ENCODE results near the gene SBNO2. TPM values are rescaled to one million over a fixed set of nuclear protein-coding genes. Genes with fewer than 3 reads are reported as not detected.

The SBNO2 gene
- total and polyA plus RNA-seq, 2 donors (not counting 1 experiment from before 2014, with no cell fraction given): 42.8 to 83.3 TPM

DNA sequence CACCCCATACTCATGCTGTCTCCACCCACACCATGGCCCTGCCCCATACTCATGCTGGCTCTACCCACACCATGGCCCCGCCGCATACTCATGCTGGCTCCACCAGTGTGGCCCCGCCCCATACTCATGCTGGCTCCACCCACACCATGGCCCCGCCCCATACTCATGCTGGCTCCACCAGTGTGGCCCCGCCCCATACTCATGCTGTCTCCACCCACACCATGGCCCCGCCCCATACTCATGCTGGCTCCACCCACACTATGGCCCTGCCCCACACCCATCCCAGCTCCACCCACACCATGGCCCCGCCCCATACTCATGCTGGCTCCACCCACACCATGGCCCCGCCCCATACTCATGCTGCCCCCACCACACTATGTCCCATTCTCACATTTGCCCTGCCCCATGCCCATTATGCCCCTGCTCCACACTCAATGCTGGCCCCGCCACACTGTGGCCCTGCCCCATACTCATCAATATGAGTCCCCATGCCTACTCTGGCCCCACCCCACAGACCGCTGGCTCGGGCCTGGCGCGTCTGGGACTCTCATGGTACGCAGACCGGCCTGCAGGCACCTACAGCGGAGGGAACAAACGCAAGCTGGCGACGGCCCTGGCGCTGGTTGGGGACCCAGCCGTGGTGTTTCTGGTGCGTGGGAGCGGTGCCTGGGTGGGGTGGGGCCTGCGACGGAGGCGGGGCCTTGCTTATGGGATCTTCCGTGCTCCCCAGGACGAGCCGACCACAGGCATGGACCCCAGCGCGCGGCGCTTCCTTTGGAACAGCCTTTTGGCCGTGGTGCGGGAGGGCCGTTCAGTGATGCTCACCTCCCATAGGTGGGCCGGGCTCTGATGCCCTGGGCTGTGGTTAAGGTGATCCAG, 110.8 kb downstream of the SBNO2 start:
- Histone ChIP-seq H3K4me1 (ENCODE audit: control insufficient read depth in 2 of 2, insufficient read depth in 2 of 2, low read length in 2 of 2) (peaks cover 25 to 42% of the 10 kb centered on the region in 2 donors), H3K36me3 (replicated peaks in 1 of 2; ENCODE audit: control extremely low read depth in 1 of 2, control insufficient read depth in 1 of 2, extremely low read depth in 1 of 2, insufficient read depth in 2 of 2, low read length in 1 of 2) (peaks cover 2 to 21% of the 10 kb centered on the region in 2 experiments), H3K9me3 (ENCODE audit: control extremely low read depth in 1 of 3, control insufficient read depth in 2 of 3, insufficient read depth in 1 of 3, low read length in 2 of 3) (peaks cover 0 to 44% (median 7%) of the 10 kb centered on the region in 3 donors), H3K4me3 (ENCODE audit: control extremely low read depth in 1 of 5, extremely low read depth in 1 of 5, insufficient read depth in 1 of 5, low read depth in 2 of 5, low read length in 4 of 5) (no peak overlapping the region), H3K27me3 (replicated peaks in 1 of 4; ENCODE audit: control extremely low read depth in 1 of 4, control insufficient read depth in 3 of 4, insufficient read depth in 4 of 4, low read length in 3 of 4) (no peaks in the 10 kb centered on the region), H3K4me2 (replicated peaks; ENCODE audit: low read depth, low read length, poor library complexity, severe bottlenecking) (no peak overlapping the region), H3K9ac (ENCODE audit: low read length) (no peak overlapping the region), H4K20me1 (ENCODE audit: control insufficient read depth, insufficient read depth, low read length, poor library complexity, severe bottlenecking) (peaks cover 37% of the 10 kb centered on the region), H2AFZ (ENCODE audit: insufficient read depth, low read depth, low read length, poor library complexity, severe bottlenecking) (no peak overlapping the region), H3K27ac (ENCODE audit: low read length in 2 of 2) (no peak overlapping the region), H3K79me2 (ENCODE audit: control insufficient read depth, insufficient read depth, low read length) (peaks cover 17% of the 10 kb centered on the region)
- WGBS (ENCODE audit: insufficient coverage): 95% methylated on average over 32 of the region's 37 CpGs
- ATAC-seq (ENCODE audit: low read depth) (no peak), DNase-seq (peak; percentile 69)
- TF ChIP-seq EZH2 (IDR thresholded peaks at IDR 0.05; ENCODE audit: borderline replicate concordance, insufficient read depth, low read depth, low read length, poor library complexity, severe bottlenecking): no peak
- TF ChIP-seq, protein P1, sequence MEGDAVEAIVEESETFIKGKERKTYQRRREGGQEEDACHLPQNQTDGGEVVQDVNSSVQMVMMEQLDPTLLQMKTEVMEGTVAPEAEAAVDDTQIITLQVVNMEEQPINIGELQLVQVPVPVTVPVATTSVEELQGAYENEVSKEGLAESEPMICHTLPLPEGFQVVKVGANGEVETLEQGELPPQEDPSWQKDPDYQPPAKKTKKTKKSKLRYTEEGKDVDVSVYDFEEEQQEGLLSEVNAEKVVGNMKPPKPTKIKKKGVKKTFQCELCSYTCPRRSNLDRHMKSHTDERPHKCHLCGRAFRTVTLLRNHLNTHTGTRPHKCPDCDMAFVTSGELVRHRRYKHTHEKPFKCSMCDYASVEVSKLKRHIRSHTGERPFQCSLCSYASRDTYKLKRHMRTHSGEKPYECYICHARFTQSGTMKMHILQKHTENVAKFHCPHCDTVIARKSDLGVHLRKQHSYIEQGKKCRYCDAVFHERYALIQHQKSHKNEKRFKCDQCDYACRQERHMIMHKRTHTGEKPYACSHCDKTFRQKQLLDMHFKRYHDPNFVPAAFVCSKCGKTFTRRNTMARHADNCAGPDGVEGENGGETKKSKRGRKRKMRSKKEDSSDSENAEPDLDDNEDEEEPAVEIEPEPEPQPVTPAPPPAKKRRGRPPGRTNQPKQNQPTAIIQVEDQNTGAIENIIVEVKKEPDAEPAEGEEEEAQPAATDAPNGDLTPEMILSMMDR (IDR thresholded peaks at IDR 0.05): no peak
- H3K27me3 Mint-ChIP-seq: no peaks in the 10 kb centered on the region
- H3K4me1 Mint-ChIP-seq: peaks cover 24% of the 10 kb centered on the region
- H3K27ac Mint-ChIP-seq: no peak overlapping the region
- ChIA-PET CTCF (no interaction called here), POLR2A (interaction anchor here (0.5 to 5.4 kb wide), 3 partner anchors 13 to 37 kb away, joined by 3 to 67 read pairs (median 5); no protein-coding TSS in a partner anchor)
- no peaks in the 10 kb centered on the region for H3K9me3 Mint-ChIP-seq (ENCODE audit: insufficient read depth)
- H3K4me3 Mint-ChIP-seq: no peak overlapping the region
- intact Hi-C loops (cut with micrococcal nuclease): loop anchor here (10.0 kb wide), 1 partner anchor 138 kb away; the partner anchor contains the start of gene ARID3A
